RWPE2 (cell line): ENCODE measurements around the gene IL4R.

ENCODE experiments used
- ATAC-seq: fragments of 200-7000 bp; cut with Tn5 transposase; 3 replicates; pipeline ENCODE4 v1.9.1; 2021; ENCODE audit warnings: low read depth
- DNase-seq: peaks from one replicate; pipeline ENCODE4 v3.0.0-alpha.2; 2020; ENCODE audit warnings: low spot score
- H3K27ac ChIP-seq: fragments of 450-650 bp; 2 replicates; pipeline ENCODE4 v1.5.1; 2017; ENCODE audit warnings: mild to moderate bottlenecking; ENCODE audit not compliant: poor library complexity, severe bottlenecking
- H3K27me3 ChIP-seq: fragments of 250-450 bp; sonication (Bioruptor Pico); 2 replicates; pipeline ENCODE4 v1.5.1; 2021; ENCODE audit warnings: mild to moderate bottlenecking, moderate library complexity; ENCODE audit not compliant: insufficient read depth, poor library complexity, severe bottlenecking
- H3K36me3 ChIP-seq: fragments of 250-450 bp; sonication (Bioruptor Pico); 2 replicates; pipeline ENCODE4 v1.5.1; 2020; ENCODE audit warnings: low read depth, mild to moderate bottlenecking, moderate library complexity
- H3K4me1 ChIP-seq: fragments of 250-450 bp; sonication (Bioruptor Pico); 2 replicates; pipeline ENCODE4 v1.5.1; 2021; ENCODE audit warnings: mild to moderate bottlenecking, moderate library complexity; ENCODE audit not compliant: insufficient read depth, poor library complexity, severe bottlenecking
- H3K4me3 ChIP-seq: fragments of 250-450 bp; sonication (Bioruptor Pico); 2 replicates; pipeline ENCODE4 v1.5.1; 2021; ENCODE audit warnings: mild to moderate bottlenecking, moderate library complexity; ENCODE audit not compliant: severe bottlenecking
- H3K9me3 ChIP-seq: fragments of 250-450 bp; sonication (Bioruptor Pico); 2 replicates; pipeline ENCODE4 v1.5.1; 2021; ENCODE audit warnings: mild to moderate bottlenecking, moderate library complexity; ENCODE audit not compliant: severe bottlenecking
- CTCF ChIP-seq: fragments of 450-650 bp; IDR thresholded peaks from one replicate; pipeline ENCODE4 v1.5.1; 2017; ENCODE audit warnings: mild to moderate bottlenecking, moderate library complexity; ENCODE audit not compliant: poor library complexity, severe bottlenecking

IL4R gene

GRCh38 chr16:27386674-27387073 is 72.9 kb downstream of the IL4R start:
- H3K27ac ChIP-seq = no peak overlapping the region
- TF ChIP-seq CTCF = no peak
- H3K4me1 ChIP-seq = no peaks in the 10 kb centered on the region
- ATAC-seq (no peak), DNase-seq (no peak)
- no peaks in the 10 kb centered on the region for H3K27me3 ChIP-seq
- H3K4me3 ChIP-seq = no peak overlapping the region
- H3K36me3 ChIP-seq = no peaks in the 10 kb centered on the region
- no peaks in the 10 kb centered on the region for H3K9me3 ChIP-seq

GRCh38 chr16:27387724-27388123 is 74.0 kb downstream of the IL4R start:
- no peak for TF ChIP-seq CTCF
- no peak for ATAC-seq
- no peaks in the 10 kb centered on the region for H3K9me3 ChIP-seq

GRCh38 chr16:27389272-27389961 is 75.6 kb downstream of the IL4R start:
- ATAC-seq = no peak
- no peak for DNase-seq
- Histone ChIP-seq H3K4me3 (no peak overlapping the region), H3K4me1 (no peaks in the 10 kb centered on the region), H3K27ac (no peak overlapping the region), H3K27me3 (no peaks in the 10 kb centered on the region), H3K36me3 (no peaks in the 10 kb centered on the region), H3K9me3 (no peaks in the 10 kb centered on the region)
- no peak for TF ChIP-seq CTCF

More at GRCh38 chr16:27387724-27388123, 74.0 kb downstream of the IL4R start:
- no peaks in the 10 kb centered on the region for H3K36me3 ChIP-seq
- no peaks in the 10 kb centered on the region for H3K27me3 ChIP-seq
- no peak overlapping the region for H3K4me3 ChIP-seq
- DNase-seq = no peak
- no peak overlapping the region for H3K27ac ChIP-seq
- no peaks in the 10 kb centered on the region for H3K4me1 ChIP-seq

GRCh38 chr16:27390151-27390550 is 76.4 kb downstream of the IL4R start:
- Histone ChIP-seq H3K9me3 (no peaks in the 10 kb centered on the region), H3K27ac (no peak overlapping the region), H3K27me3 (no peaks in the 10 kb centered on the region), H3K4me3 (no peak overlapping the region), H3K36me3 (no peaks in the 10 kb centered on the region), H3K4me1 (no peaks in the 10 kb centered on the region)
- DNase-seq (no peak), ATAC-seq (no peak)
- no peak for TF ChIP-seq CTCF

GRCh38 chr16:27392671-27393070 is 78.9 kb downstream of the IL4R start:
- no peak overlapping the region for H3K27ac ChIP-seq
- TF ChIP-seq CTCF = no peak
- DNase-seq (no peak), ATAC-seq (no peak)
- H3K4me1 ChIP-seq = no peaks in the 10 kb centered on the region
- H3K36me3 ChIP-seq = no peaks in the 10 kb centered on the region
- H3K27me3 ChIP-seq = no peaks in the 10 kb centered on the region
- H3K9me3 ChIP-seq = no peaks in the 10 kb centered on the region
- H3K4me3 ChIP-seq = no peak overlapping the region
